ENCODE measurements around the gene ADH4. TPM values are rescaled to one million over a fixed set of nuclear protein-coding genes. Genes with fewer than 3 reads are reported as not detected.

The ADH4 gene
- total and polyA plus RNA-seq, 9 of the 15 experiments (the other 6 are each of a cell fraction or from before 2014, with no cell fraction given) = not detected

DNA sequence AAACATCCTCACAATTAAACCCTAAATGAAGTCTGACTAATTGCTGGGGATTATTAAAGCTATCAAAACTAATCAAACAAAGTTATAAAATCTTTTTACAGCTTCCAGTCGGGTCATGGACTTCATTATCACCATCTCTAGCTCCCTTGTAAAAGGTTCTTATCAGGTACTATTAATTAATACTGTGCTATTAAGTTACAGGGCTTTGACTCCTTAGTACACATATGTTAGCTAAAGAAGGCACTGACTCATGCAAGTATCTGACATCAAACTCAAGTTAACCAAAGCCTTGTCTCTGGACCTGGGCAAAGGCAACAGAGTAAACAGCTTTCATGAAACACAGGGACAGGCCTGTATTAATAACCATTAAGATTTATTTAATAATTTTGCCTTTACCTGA, 7.9 kb upstream of the ADH4 start (continued):
- TF ChIP-seq, protein P1, sequence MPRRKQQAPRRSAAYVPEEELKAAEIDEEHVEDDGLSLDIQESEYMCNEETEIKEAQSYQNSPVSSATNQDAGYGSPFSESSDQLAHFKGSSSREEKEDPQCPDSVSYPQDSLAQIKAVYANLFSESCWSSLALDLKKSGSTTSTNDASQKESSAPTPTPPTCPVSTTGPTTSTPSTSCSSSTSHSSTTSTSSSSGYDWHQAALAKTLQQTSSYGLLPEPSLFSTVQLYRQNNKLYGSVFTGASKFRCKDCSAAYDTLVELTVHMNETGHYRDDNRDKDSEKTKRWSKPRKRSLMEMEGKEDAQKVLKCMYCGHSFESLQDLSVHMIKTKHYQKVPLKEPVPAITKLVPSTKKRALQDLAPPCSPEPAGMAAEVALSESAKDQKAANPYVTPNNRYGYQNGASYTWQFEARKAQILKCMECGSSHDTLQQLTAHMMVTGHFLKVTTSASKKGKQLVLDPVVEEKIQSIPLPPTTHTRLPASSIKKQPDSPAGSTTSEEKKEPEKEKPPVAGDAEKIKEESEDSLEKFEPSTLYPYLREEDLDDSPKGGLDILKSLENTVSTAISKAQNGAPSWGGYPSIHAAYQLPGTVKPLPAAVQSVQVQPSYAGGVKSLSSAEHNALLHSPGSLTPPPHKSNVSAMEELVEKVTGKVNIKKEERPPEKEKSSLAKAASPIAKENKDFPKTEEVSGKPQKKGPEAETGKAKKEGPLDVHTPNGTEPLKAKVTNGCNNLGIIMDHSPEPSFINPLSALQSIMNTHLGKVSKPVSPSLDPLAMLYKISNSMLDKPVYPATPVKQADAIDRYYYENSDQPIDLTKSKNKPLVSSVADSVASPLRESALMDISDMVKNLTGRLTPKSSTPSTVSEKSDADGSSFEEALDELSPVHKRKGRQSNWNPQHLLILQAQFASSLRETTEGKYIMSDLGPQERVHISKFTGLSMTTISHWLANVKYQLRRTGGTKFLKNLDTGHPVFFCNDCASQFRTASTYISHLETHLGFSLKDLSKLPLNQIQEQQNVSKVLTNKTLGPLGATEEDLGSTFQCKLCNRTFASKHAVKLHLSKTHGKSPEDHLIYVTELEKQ (CRISPR knock-in tag; IDR thresholded peaks at IDR 0.05) = no peak
- no peak for TF ChIP-seq PHF8 (IDR thresholded peaks at IDR 0.05; ENCODE audit: borderline replicate concordance, low read length)

DNA sequence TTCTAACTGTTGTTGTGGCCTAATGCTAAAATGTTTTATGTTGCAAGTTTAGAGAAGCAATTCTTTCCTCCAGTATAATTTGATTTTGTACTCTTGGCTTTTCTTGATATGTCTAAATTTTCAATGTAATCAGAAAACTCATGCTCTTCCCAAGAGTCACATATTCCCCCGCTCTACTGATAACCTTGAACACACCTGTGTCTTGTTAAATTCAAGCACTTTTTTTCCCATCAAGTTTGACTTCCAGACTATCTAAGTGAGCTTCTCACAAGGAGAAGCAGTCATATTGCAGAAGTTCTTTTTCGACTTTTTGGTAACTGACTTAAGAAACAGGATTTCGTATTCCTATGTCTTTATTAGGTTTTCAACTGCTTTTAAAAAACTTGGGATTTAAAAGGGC, 7.4 kb upstream of the ADH4 start:
- H3K79me2 ChIP-seq (ENCODE audit: control insufficient read depth, insufficient read depth, low read length) = no peaks in the 10 kb centered on the region
- BruUV-seq (replicated peaks) = no TSS peak
- POLR2A ChIA-PET = no interaction called here
- in situ Hi-C loops (cut with MboI) (no loop called here), intact Hi-C loops (cut with micrococcal nuclease) (no loop called here)
- no peak overlapping the region for H3K9ac ChIP-seq (ENCODE audit: insufficient read depth in 1 of 2, low read depth in 2 of 2, low read length in 2 of 2)
- H3K4me1 ChIP-seq (replicated peaks in 1 of 2; ENCODE audit: control insufficient read depth in 2 of 2, insufficient read depth in 2 of 2, low read length in 2 of 2) = no peaks in the 10 kb centered on the region
- CTCF ChIA-PET (ENCODE audit: low intra/inter-chr PET ratio) = no interaction called here
- FAIRE-seq = no peak
- WGBS (ENCODE audit: insufficient coverage, low coverage, missing lambda C conversion rate) = 0% methylated on average over 3 of the region's 3 CpGs
- DNase-seq (ENCODE audit: extremely low read depth in 1 of 4, low spot score in 3 of 4) = no peak
- H3K36me3 ChIP-seq (ENCODE audit: control insufficient read depth, insufficient read depth, low read length) = no peaks in the 10 kb centered on the region
- no peaks in the 10 kb centered on the region for H4K20me1 ChIP-seq (replicated peaks; ENCODE audit: control insufficient read depth, insufficient read depth, low read length)
- no peak overlapping the region for H3K4me2 ChIP-seq (ENCODE audit: insufficient read depth, low read length)
- H3K27me3 ChIP-seq (ENCODE audit: control insufficient read depth in 2 of 2, insufficient read depth in 2 of 2, low read length in 2 of 2) = no peaks in the 10 kb centered on the region; a peak in 1 of 5 replicates
- no peak for ATAC-seq
- H3K9me3 ChIP-seq (replicated peaks; ENCODE audit: control insufficient read depth, insufficient read depth, low read depth, low read length) = no peaks in the 10 kb centered on the region
- H3K9me1 ChIP-seq (ENCODE audit: control insufficient read depth, insufficient read depth, low read length) = no peaks in the 10 kb centered on the region
- TF ChIP-seq ZNF146 (CRISPR knock-in tag; IDR thresholded peaks at IDR 0.05; ENCODE audit: unreplicated experiment) (no peak), CSDE1 (IDR thresholded peaks at IDR 0.05) (no peak), RBM14 (IDR thresholded peaks at IDR 0.05; ENCODE audit: borderline replicate concordance, insufficient read depth, low read depth, low read length) (no peak), HMGN3 (IDR thresholded peaks at IDR 0.05; ENCODE audit: borderline replicate concordance, extremely low read depth, insufficient read length, low read depth, low read length) (no peak), RBM15 (IDR thresholded peaks at IDR 0.05; ENCODE audit: insufficient read depth, low read length) (no peak), NFXL1 (CRISPR knock-in tag; IDR thresholded peaks at IDR 0.05) (no peak), TRIM28 (IDR thresholded peaks at IDR 0.05) (no peak), ESRRA (IDR thresholded peaks at IDR 0.05; ENCODE audit: borderline replicate concordance, low read depth) (no peak), ZNF133 (CRISPR knock-in tag; IDR thresholded peaks at IDR 0.05) (no peak)
- TF ChIP-seq, protein P2, sequence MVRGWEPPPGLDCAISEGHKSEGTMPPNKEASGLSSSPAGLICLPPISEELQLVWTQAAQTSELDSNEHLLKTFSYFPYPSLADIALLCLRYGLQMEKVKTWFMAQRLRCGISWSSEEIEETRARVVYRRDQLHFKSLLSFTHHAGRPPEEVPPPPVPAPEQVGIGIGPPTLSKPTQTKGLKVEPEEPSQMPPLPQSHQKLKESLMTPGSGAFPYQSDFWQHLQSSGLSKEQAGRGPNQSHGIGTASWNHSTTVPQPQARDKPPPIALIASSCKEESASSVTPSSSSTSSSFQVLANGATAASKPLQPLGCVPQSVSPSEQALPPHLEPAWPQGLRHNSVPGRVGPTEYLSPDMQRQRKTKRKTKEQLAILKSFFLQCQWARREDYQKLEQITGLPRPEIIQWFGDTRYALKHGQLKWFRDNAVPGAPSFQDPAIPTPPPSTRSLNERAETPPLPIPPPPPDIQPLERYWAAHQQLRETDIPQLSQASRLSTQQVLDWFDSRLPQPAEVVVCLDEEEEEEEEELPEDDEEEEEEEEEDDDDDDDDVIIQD (CRISPR knock-in tag; IDR thresholded peaks at IDR 0.05) = no peak
- H3K27ac ChIP-seq (ENCODE audit: extremely low read depth, low read depth, low read length) = no peak overlapping the region
- no peak overlapping the region for H2AFZ ChIP-seq (ENCODE audit: low read depth, low read length)
- H3K4me3 ChIP-seq = no peak overlapping the region

Data from K562 (cell line).